Testis (tissue), 2 donors: ENCODE results near the gene CCNL2.

ENCODE experiments used
- POLR2A ChIP-seq: fragments of 450-650 bp; IDR thresholded peaks from one replicate; pipeline ENCODE4 v1.6.1; 2017; ENCODE audit warnings: antibody characterized with exemption, mild to moderate bottlenecking, moderate library complexity
- TF ChIP-seq, protein P1 (sequence below), 3 experiments: fragments of 450-650 bp in 2 of 3; fragments of 200-600 bp in 1 of 3; sonication (generic) in 1 of 3; IDR thresholded peaks; one replicate each; pipeline ENCODE4 v1.5.1; 2016 to 2019; ENCODE audit warnings: antibody characterized with exemption in 3 of 3, mild to moderate bottlenecking in 2 of 3, moderate library complexity in 1 of 3

DNA sequence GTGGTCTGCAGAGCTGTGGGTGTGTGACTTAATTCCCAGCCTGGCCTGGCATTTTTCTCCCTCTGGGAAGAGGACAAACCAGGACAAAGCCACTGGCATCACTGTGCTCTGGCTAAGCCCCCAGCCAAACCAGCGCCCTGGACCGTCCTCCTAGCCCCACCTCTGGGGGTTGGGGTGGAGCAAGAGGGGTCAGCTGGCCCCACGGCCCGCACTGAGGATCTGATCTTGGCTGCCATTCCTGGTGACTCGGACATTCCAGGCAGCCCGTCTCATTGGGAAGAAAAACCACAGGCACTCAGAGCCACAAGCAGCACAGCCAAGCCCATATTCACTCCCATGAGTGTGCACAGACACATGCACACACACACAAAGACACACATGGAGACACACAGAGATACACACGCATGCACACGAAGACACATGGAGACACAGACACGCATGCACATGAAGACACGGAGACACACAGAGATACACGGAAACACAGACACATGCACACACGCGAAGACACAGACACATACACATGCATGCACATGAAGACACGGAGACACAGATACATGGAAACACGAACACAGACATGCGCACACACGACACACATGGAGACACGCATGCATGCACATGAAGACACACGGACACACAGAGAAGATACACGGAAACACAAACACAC lies 38.5 kb downstream of the CCNL2 start:
- TF ChIP-seq, protein P1, sequence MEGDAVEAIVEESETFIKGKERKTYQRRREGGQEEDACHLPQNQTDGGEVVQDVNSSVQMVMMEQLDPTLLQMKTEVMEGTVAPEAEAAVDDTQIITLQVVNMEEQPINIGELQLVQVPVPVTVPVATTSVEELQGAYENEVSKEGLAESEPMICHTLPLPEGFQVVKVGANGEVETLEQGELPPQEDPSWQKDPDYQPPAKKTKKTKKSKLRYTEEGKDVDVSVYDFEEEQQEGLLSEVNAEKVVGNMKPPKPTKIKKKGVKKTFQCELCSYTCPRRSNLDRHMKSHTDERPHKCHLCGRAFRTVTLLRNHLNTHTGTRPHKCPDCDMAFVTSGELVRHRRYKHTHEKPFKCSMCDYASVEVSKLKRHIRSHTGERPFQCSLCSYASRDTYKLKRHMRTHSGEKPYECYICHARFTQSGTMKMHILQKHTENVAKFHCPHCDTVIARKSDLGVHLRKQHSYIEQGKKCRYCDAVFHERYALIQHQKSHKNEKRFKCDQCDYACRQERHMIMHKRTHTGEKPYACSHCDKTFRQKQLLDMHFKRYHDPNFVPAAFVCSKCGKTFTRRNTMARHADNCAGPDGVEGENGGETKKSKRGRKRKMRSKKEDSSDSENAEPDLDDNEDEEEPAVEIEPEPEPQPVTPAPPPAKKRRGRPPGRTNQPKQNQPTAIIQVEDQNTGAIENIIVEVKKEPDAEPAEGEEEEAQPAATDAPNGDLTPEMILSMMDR (IDR thresholded peaks at IDR 0.05), result no peak
- no peak for TF ChIP-seq POLR2A
